Caco-2 (cell line): Measurements from ENCODE around the gene TTC7B. TPM values are rescaled to one million over a fixed set of nuclear protein-coding genes. Genes with fewer than 3 reads are reported as not detected.

Experiments
- BruUV-seq: library from RNA; stranded (reverse); fragments of 400-500 nt; replicated peaks from 2 replicates; lab custom pipeline; 2021; lab: Mats Ljungman, UMichigan
- CTCF ChIA-PET: fragments of 300-600 bp; sonication (Branson Sonifier 250); formaldehyde crosslinking; loops from one replicate; lab custom pipeline; 2022; ENCODE audit warnings: antibody characterized with exemption; lab: Charles Lee
- POLR2A ChIA-PET: fragments of 300-600 bp; sonication (Branson Sonifier 250); formaldehyde crosslinking; loops from one replicate; lab custom pipeline; 2022; ENCODE audit warnings: antibody characterized with exemption; lab: Charles Lee
- DNase-seq, 2 experiments: peaks; one replicate each; pipeline versions ENCODE4 v3.0.0 to v3.0.0-alpha.2; 2020 to 2022
- H3K27me3 ChIP-seq: replicated peaks from 2 replicates; pipeline ENCODE4 v1.6.0; 2011; ENCODE audit warnings: low read length; ENCODE audit not compliant: control insufficient read depth, insufficient read depth
- H3K36me3 ChIP-seq: 2 replicates; pipeline ENCODE4 v1.5.1; 2011; ENCODE audit warnings: low read length; ENCODE audit not compliant: control insufficient read depth, insufficient read depth
- H3K4me1 ChIP-seq: fragments of 250-450 bp; sonication (Bioruptor Pico); 2 replicates; pipeline ENCODE4 v1.5.1; 2020; ENCODE audit warnings: mild to moderate bottlenecking
- H3K4me3 ChIP-seq: 2 replicates; pipeline ENCODE4 v1.5.1; 2011; ENCODE audit warnings: low read depth, mild to moderate bottlenecking, control low read depth, low read length
- H3K9me3 ChIP-seq: fragments of 250-450 bp; sonication (Bioruptor Pico); 2 replicates; pipeline ENCODE4 v1.5.1; 2020; ENCODE audit warnings: mild to moderate bottlenecking, moderate library complexity
- H3K27ac Mint-ChIP-seq: one replicate; pipeline ENCODE4 v1.8.0; 2022; ENCODE audit warnings: mixed read lengths; ENCODE audit not compliant: unreplicated experiment
- H3K27me3 Mint-ChIP-seq: one replicate; pipeline ENCODE4 v1.8.0; 2022; ENCODE audit warnings: mixed read lengths; ENCODE audit not compliant: insufficient read depth, unreplicated experiment
- H3K36me3 Mint-ChIP-seq: one replicate; pipeline ENCODE4 v1.8.0; 2022; ENCODE audit warnings: mild to moderate bottlenecking, mixed read lengths; ENCODE audit not compliant: insufficient read depth, unreplicated experiment
- H3K4me1 Mint-ChIP-seq: one replicate; pipeline ENCODE4 v1.8.0; 2022; ENCODE audit warnings: low read depth, mixed read lengths; ENCODE audit not compliant: unreplicated experiment
- H3K4me3 Mint-ChIP-seq: one replicate; pipeline ENCODE4 v1.8.0; 2022; ENCODE audit warnings: mild to moderate bottlenecking, moderate library complexity, mixed read lengths; ENCODE audit not compliant: unreplicated experiment
- H3K9me3 Mint-ChIP-seq: one replicate; pipeline ENCODE4 v1.8.0; 2022; ENCODE audit warnings: mixed read lengths; ENCODE audit not compliant: unreplicated experiment
- CTCF ChIP-seq, 2 experiments: fragments of 200-600 bp in 1 of 2; IDR thresholded peaks; 1 replicate in 1 of 2; 2 replicates in 1 of 2; pipeline versions ENCODE4 v1.5.1 to v1.8.0; 2011 to 2022; ENCODE audit warnings: antibody characterized with exemption in 1 of 2, control low read depth in 1 of 2, inconsistent platforms in 1 of 2, low read depth in 1 of 2, low read length in 1 of 2, mild to moderate bottlenecking in 1 of 2, moderate library complexity in 1 of 2; ENCODE audit not compliant: insufficient read depth in 1 of 2, severe bottlenecking in 1 of 2, unreplicated experiment in 1 of 2
- intact Hi-C: fragments of 100-400 bp; cut with micrococcal nuclease; formaldehyde crosslinking; loops from one replicate; pipeline ENCODE4 v1.10.0; 2022; ENCODE audit not compliant: unreplicated experiment
- total RNA-seq: library from RNA; stranded (reverse); gene quantifications from 2 replicates; pipeline ENCODE4 v1.2.3, GENCODE V29; 2022

Gene TTC7B
- total RNA-seq, 1 experiment from 2014 or later: 28.5 TPM

- CTCF ChIA-PET: no interaction called here
- Mint-ChIP-seq H3K36me3 (no peaks in the 10 kb centered on the region), H3K4me3 (no peak overlapping the region), H3K27ac (no peak overlapping the region), H3K4me1 (no peaks in the 10 kb centered on the region), H3K9me3 (no peaks in the 10 kb centered on the region), H3K27me3 (no peaks in the 10 kb centered on the region)
- H3K9me3 ChIP-seq: no peaks in the 10 kb centered on the region
- BruUV-seq: no TSS peak
- no peak for TF ChIP-seq CTCF (IDR thresholded peaks at IDR 0.05; ENCODE audit: insufficient read depth in 1 of 2, low read depth in 1 of 2, low read length in 1 of 2, severe bottlenecking in 1 of 2, unreplicated experiment in 1 of 2)
- no peak for DNase-seq
- H3K4me1 ChIP-seq: no peaks in the 10 kb centered on the region
- POLR2A ChIA-PET: no interaction called here
- no peaks in the 10 kb centered on the region for H3K36me3 ChIP-seq
- no peak overlapping the region for H3K4me3 ChIP-seq
- intact Hi-C loops: no loop called here
- H3K27me3 ChIP-seq: no peaks in the 10 kb centered on the region; the same call in 1 of the 2 replicates
Observed at GRCh38 chr14:90674043-90674670, 142.1 kb downstream of the TTC7B start.

- no peak for DNase-seq
- no peaks in the 10 kb centered on the region for H3K36me3 Mint-ChIP-seq
- Histone ChIP-seq H3K4me1 (no peaks in the 10 kb centered on the region), H3K4me3 (no peak overlapping the region), H3K27me3 (no peaks in the 10 kb centered on the region; the same call in 1 of the 2 replicates), H3K9me3 (no peaks in the 10 kb centered on the region), H3K36me3 (no peaks in the 10 kb centered on the region)
- CTCF ChIA-PET: no interaction called here
- POLR2A ChIA-PET: no interaction called here
- H3K4me3 Mint-ChIP-seq: no peak overlapping the region
- H3K27ac Mint-ChIP-seq: no peak overlapping the region
- no peaks in the 10 kb centered on the region for H3K27me3 Mint-ChIP-seq
- intact Hi-C loops: no loop called here
- no TSS peak for BruUV-seq
- no peak for TF ChIP-seq CTCF (IDR thresholded peaks at IDR 0.05; ENCODE audit: insufficient read depth in 1 of 2, low read depth in 1 of 2, low read length in 1 of 2, severe bottlenecking in 1 of 2, unreplicated experiment in 1 of 2)
- no peaks in the 10 kb centered on the region for H3K4me1 Mint-ChIP-seq
- no peaks in the 10 kb centered on the region for H3K9me3 Mint-ChIP-seq
Observed at GRCh38 chr14:90671382-90672234, 144.6 kb downstream of the TTC7B start.

GRCh38 chr14:90669731-90670130 is 146.5 kb downstream of the TTC7B start:
- intact Hi-C loops: no loop called here
- CTCF ChIA-PET: no interaction called here
- Mint-ChIP-seq H3K4me1 (no peaks in the 10 kb centered on the region), H3K36me3 (no peaks in the 10 kb centered on the region), H3K27ac (no peak overlapping the region), H3K4me3 (no peak overlapping the region), H3K27me3 (no peaks in the 10 kb centered on the region), H3K9me3 (no peaks in the 10 kb centered on the region)
- Histone ChIP-seq H3K4me3 (no peak overlapping the region), H3K9me3 (no peaks in the 10 kb centered on the region), H3K36me3 (no peaks in the 10 kb centered on the region), H3K27me3 (no peaks in the 10 kb centered on the region), H3K4me1 (no peaks in the 10 kb centered on the region)
- POLR2A ChIA-PET: no interaction called here
- TF ChIP-seq CTCF (IDR thresholded peaks at IDR 0.05; ENCODE audit: insufficient read depth in 1 of 2, low read depth in 1 of 2, low read length in 1 of 2, severe bottlenecking in 1 of 2, unreplicated experiment in 1 of 2): no peak
- BruUV-seq: no TSS peak
- no peak for DNase-seq
